GM11168 (cell line): ENCODE data around the gene EFNA5.

Experiments used
- in situ Hi-C: fragments of 300-500 bp; cut with MboI; formaldehyde crosslinking; loops from one replicate; pipeline ENCODE4 v1.12.0; 2022; ENCODE audit warnings: low sequenced_read_pairs; ENCODE audit not compliant: unreplicated experiment

EFNA5 gene

GRCh38 chr5:107532169-107532878 is 138.4 kb downstream of the EFNA5 start:
- in situ Hi-C loops: no loop called here

- in situ Hi-C loops: no loop called here
These were observed 139.4 kb downstream of the EFNA5 start for GRCh38 chr5:107531308-107531707.

GRCh38 chr5:107529618-107530017 is 141.1 kb downstream of the EFNA5 start:
- in situ Hi-C loops: no loop called here

GRCh38 chr5:107526270-107526937 is 144.3 kb downstream of the EFNA5 start:
- in situ Hi-C loops: no loop called here

- in situ Hi-C loops: no loop called here
These were observed 146.6 kb downstream of the EFNA5 start for GRCh38 chr5:107524111-107524510.

GRCh38 chr5:107523029-107523680 is 147.6 kb downstream of the EFNA5 start:
- in situ Hi-C loops: no loop called here

GRCh38 chr5:107522456-107522855 is 148.3 kb downstream of the EFNA5 start:
- in situ Hi-C loops: no loop called here

- in situ Hi-C loops: no loop called here
These were observed 150.8 kb downstream of the EFNA5 start for GRCh38 chr5:107519900-107520354.

GRCh38 chr5:107518616-107519015 is 152.1 kb downstream of the EFNA5 start:
- in situ Hi-C loops: no loop called here

- in situ Hi-C loops: no loop called here
These were observed 152.5 kb downstream of the EFNA5 start for GRCh38 chr5:107518190-107518589.

- in situ Hi-C loops: no loop called here
These were observed 153.3 kb downstream of the EFNA5 start for GRCh38 chr5:107517185-107518033.

- in situ Hi-C loops: no loop called here
These were observed 154.1 kb downstream of the EFNA5 start for GRCh38 chr5:107516452-107517184.

GRCh38 chr5:107515521-107516080 is 155.1 kb downstream of the EFNA5 start:
- in situ Hi-C loops: no loop called here

- in situ Hi-C loops: no loop called here
These were observed 156.4 kb downstream of the EFNA5 start for GRCh38 chr5:107514305-107514704.

GRCh38 chr5:107513337-107514085 is 157.2 kb downstream of the EFNA5 start:
- in situ Hi-C loops: no loop called here

GRCh38 chr5:107512029-107512428 is 158.7 kb downstream of the EFNA5 start:
- in situ Hi-C loops: no loop called here

GRCh38 chr5:107510125-107510524 is 160.6 kb downstream of the EFNA5 start:
- in situ Hi-C loops: no loop called here

GRCh38 chr5:107508097-107508496 is 162.6 kb downstream of the EFNA5 start:
- in situ Hi-C loops: no loop called here
